GM21381 (cell line): ENCODE data around the gene TBX1.
"Not testable (repeated sequence)": the region's sequence is repeated elsewhere in the genome, so short reads cannot be mapped to it uniquely, and the experiment has no call there.

Experiments used
- ATAC-seq: cut with Tn5 transposase; IDR thresholded peaks from one replicate; pipeline ENCODE4 v1.9.1; 2021; ENCODE audit warnings: mild to moderate bottlenecking, moderate library complexity; ENCODE audit not compliant: unreplicated experiment

TBX1 gene

GRCh38 chr22:19723232-19723982 is 37.2 kb upstream of the TBX1 start, which contains the start of gene GP1BB:
Gene GP1BB (plus strand): TSS chr22:19723539. CDS start chr22:19723570, 31 bp downstream.
- ATAC-seq = no peak

GRCh38 chr22:19723983-19724827 is 36.4 kb upstream of the TBX1 start:
- ATAC-seq = no peak

DNA sequence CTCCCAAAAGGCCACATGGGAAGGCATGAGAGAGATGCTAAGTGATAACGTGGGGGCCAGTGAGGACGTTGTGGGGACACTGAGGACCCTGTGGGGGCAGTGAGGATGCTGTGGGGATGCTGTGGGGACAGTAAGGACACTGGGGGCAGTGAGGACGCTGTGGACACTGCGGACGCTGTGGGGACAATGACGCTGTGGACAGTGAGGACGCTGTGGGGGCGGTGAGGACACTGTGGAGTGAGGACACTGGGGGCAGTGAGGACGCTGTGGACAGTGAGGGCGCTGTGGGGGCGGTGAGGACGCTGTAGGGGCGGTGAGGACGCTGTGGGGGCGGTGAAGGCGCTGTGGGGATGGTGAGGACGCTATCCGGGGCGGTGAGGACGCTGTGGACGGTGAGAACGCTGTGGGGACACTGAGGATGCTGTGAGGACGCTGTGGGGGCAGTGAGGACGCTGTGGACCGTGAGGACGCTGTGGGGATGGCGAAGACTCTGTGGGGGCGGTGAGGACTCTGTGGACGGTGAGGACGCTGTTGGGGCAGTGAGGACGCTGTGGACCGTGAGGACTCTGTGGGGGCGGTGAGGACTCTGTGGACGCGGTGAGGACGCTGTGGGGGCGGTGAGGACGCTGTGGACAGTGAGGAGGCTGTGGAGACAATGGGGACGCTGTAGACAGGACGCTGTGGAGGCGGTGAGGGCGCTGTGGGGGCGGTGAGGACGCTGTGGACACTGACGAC is 35.5 kb upstream of the TBX1 start:
- ATAC-seq = no peak

DNA sequence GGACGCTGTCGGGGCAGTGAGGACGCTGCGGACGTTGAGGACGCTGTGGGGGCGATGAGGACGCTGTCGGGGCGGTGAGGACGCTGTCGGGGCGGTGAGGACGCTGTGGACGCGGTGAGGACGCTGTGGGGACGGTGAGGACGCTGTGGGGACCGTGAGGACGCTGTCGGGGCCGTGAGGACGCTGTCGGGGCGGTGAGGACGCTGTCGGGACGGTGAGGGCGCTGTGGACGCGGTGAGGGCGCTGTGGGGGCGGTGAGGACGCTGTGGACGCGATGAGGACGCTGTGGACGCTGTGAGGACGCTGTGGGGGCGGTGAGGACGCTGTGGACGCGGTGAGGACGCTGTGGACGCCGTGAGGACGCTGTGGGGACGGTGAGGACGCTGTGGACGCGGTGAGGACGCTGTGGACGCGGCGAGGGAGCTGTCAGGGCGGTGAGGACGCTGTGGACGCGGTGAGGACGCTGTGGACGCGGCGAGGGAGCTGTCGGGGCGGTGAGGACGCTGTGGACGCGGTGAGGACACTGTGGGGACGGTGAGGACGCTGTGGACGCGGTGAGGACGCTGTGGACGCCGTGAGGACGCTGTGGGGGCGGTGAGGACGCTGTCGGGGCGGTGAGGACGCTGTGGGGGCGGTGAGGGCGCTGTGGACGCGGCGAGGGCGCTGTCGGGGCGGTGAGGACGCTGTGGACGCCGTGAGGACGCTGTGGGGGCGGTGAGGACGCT is 34.4 kb upstream of the TBX1 start:
- not testable (repeated sequence) for ATAC-seq

GRCh38 chr22:19727310-19728150 is 33.0 kb upstream of the TBX1 start:
- ATAC-seq = no peak

GRCh38 chr22:19728271-19728670 is 32.3 kb upstream of the TBX1 start:
- ATAC-seq = no peak

GRCh38 chr22:19728836-19729235 is 31.7 kb upstream of the TBX1 start:
- no peak for ATAC-seq

GRCh38 chr22:19729507-19729906 is 31.1 kb upstream of the TBX1 start:
- ATAC-seq = no peak

DNA sequence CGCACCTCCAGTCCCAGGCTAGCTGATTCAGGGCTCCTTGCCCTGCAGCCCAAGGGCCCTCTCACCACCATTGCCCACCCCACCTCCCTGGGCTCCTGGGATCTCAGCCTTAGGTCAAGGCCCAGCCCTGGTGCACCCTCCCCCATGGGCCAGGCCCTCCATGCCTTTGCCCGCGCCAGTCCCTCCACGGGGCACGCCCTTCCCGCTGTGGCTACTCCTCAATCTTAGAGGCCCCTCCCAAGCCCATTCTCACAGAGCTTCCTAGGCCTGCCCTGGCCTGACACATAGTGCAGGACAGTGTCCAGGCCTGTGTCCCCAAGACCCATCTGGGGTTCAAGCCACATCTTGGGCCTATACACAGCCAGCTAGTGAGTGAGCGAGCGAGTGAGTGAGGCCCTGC is 30.4 kb upstream of the TBX1 start:
- no peak for ATAC-seq

DNA sequence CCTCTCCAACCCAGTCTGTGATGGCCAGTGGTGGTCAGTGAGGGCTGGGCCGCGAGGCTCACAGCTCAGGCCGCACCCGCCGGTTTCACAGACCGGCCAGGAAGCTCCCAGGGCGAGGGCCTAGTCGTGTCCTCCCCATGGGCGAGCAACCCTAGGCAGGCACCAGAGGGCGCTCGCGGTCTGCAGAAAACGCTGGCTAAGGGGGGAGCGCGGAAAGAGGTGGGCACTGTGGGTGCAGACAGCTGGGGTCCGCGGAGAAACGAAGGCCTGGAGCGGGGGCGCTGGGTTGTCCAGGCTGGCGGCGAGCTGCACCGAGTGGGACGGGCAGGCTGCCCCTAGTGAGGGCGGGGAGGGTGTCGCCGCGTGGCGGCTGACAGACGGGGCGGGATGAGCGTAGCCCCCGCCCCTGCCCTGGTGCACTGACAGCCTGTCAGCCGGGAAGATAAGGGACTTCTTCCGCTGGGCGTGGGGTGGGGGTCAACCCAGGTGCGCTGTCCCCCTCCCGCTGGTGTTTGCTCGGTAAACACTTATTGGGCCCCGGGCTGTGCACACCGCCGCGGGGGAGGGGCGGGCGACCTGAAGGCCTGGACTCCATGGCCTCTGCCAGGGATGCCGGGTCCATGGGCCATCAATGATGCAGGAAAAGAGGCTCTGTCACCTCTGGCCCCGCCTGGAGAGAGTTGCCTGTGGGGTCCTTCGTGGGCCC is 29.8 kb upstream of the TBX1 start:
- peak; percentile 52 for ATAC-seq

GRCh38 chr22:19731361-19732135 is 29.0 kb upstream of the TBX1 start:
- ATAC-seq = no peak

- ATAC-seq = no peak
Observed at GRCh38 chr22:19732403-19733113, 28.0 kb upstream of the TBX1 start.

GRCh38 chr22:19733755-19734154 is 26.8 kb upstream of the TBX1 start:
- no peak for ATAC-seq

DNA sequence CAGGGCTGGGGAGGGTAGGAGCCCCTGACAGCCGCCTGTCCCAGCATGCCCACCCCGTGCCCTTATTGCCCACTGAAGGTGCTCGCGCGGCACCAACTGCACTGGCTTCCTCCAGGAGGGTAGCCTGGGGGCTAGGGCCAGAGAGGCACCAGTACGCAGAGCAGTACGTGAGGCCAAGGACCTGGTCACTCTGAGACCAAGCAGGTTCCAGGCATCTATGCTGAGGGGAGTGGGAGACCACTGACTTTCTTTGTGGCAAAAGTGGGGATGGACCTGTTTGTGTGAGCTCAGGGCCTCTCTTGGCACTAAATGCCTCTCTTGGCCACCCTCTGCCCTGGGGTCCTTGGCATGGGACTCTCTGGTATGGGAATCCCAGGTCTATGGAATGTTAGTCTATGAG is 26.4 kb upstream of the TBX1 start:
- no peak for ATAC-seq

GRCh38 chr22:19734837-19735382 is 25.7 kb upstream of the TBX1 start:
- ATAC-seq = no peak

DNA sequence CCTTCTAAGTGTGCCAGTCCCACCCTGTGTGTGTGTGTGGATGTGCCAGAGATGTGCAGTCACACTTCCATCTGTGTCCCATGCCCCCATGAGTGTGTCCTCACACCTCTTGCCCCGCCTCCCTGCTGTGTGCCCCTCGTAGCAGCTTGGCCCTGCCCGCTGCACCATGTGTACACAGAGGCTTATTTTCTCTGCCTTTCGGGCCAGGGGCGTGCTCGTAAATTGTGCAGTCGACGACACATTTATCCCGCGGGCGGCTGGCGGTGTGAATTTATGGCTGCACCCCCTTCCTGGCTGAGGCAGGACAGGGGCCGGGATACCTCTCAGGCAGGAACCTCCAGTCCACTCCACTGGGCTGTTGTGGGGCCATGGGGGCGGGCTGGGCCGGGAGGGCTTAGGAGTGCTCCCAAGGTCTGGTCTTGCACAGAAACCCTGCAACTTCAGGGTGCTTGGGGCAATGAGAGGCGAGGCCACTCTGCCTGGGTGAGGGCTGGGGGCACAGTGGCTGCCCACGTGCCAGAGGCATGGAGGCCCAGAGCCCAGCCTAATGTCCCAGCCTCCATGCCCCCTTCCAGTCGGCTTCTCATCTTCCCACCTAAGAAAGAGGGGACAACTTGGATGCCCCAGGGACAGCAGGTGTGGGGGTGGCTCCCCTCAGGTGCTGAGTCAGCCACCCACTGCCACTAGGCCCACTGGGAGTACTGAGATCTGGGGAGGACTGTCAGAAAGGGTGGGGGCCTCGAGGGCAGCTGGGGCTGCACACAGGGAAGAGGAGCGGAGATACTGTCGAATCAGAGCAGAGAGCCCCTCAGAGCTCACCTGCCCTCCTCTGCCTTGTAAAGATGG is 24.7 kb upstream of the TBX1 start:
- ATAC-seq = no peak
